Measurements from ENCODE around the gene TBXA2R.

DNA sequence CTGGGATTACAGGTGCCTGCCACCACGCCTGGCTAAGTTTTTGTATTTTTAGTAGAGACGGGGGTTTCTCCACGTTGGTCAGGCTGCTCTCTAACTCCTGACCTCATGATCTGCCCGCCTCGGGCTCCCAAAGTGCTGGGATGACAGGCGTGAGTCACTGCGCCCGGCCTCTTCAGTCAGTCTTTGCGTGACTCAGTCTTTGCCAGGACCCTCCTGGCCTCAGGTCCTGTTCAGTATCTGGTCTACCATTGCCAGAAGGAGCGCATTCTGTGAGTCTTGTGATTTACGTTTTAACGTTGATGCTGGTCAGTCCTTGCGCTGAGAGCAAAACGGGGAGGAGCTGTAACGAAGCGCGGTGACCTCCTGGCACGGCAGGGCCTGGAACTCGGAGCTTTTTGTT is 41.5 kb downstream of the TBXA2R start:
- TF ChIP-seq EP300 (IDR thresholded peaks at IDR 0.05; ENCODE audit: borderline replicate concordance) (no peak), NFIC (IDR thresholded peaks at IDR 0.05) (no peak), RAD21 (IDR thresholded peaks at IDR 0.05; ENCODE audit: low read depth) (no peak), TCF12 (IDR thresholded peaks at IDR 0.05; ENCODE audit: low read depth) (no peak), YY1 (IDR thresholded peaks at IDR 0.05; ENCODE audit: low read depth) (no peak), FOXM1 (IDR thresholded peaks at IDR 0.05; ENCODE audit: borderline replicate concordance, low read depth) (no peak), EGR1 (IDR thresholded peaks at IDR 0.05) (no peak)
- TF ChIP-seq, protein P1, sequence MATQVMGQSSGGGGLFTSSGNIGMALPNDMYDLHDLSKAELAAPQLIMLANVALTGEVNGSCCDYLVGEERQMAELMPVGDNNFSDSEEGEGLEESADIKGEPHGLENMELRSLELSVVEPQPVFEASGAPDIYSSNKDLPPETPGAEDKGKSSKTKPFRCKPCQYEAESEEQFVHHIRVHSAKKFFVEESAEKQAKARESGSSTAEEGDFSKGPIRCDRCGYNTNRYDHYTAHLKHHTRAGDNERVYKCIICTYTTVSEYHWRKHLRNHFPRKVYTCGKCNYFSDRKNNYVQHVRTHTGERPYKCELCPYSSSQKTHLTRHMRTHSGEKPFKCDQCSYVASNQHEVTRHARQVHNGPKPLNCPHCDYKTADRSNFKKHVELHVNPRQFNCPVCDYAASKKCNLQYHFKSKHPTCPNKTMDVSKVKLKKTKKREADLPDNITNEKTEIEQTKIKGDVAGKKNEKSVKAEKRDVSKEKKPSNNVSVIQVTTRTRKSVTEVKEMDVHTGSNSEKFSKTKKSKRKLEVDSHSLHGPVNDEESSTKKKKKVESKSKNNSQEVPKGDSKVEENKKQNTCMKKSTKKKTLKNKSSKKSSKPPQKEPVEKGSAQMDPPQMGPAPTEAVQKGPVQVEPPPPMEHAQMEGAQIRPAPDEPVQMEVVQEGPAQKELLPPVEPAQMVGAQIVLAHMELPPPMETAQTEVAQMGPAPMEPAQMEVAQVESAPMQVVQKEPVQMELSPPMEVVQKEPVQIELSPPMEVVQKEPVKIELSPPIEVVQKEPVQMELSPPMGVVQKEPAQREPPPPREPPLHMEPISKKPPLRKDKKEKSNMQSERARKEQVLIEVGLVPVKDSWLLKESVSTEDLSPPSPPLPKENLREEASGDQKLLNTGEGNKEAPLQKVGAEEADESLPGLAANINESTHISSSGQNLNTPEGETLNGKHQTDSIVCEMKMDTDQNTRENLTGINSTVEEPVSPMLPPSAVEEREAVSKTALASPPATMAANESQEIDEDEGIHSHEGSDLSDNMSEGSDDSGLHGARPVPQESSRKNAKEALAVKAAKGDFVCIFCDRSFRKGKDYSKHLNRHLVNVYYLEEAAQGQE (IDR thresholded peaks at IDR 0.05; ENCODE audit: low read depth) = no peak
- TF ChIP-seq, protein P2, sequence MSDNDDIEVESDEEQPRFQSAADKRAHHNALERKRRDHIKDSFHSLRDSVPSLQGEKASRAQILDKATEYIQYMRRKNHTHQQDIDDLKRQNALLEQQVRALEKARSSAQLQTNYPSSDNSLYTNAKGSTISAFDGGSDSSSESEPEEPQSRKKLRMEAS (IDR thresholded peaks at IDR 0.05) = no peak
- TF ChIP-seq, protein P3, sequence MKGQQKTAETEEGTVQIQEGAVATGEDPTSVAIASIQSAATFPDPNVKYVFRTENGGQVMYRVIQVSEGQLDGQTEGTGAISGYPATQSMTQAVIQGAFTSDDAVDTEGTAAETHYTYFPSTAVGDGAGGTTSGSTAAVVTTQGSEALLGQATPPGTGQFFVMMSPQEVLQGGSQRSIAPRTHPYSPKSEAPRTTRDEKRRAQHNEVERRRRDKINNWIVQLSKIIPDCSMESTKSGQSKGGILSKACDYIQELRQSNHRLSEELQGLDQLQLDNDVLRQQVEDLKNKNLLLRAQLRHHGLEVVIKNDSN (IDR thresholded peaks at IDR 0.05) = no peak

Data from Ishikawa (cell line).